ENCODE measurements around the gene CTIF.
A peak's percentile ranks its signal among the peaks of the same experiment; 100 is the strongest.

The CTIF gene

GRCh38 chr18:48815581-48816324, 276.9 kb downstream of the CTIF start:
- H3K27ac ChIP-seq (ENCODE audit: poor library complexity, severe bottlenecking): no peak overlapping the region

GRCh38 chr18:48816554-48816953, 277.7 kb downstream of the CTIF start:
- H3K4me1 ChIP-seq (ENCODE audit: insufficient read depth, poor library complexity, severe bottlenecking): peaks cover 10% of the 10 kb centered on the region
- peaks cover 6% of the 10 kb centered on the region; the same call in 1 of the 2 replicates for H3K36me3 ChIP-seq (ENCODE audit: low read depth)
- ATAC-seq (ENCODE audit: low read depth) (no peak), DNase-seq (ENCODE audit: low spot score) (no peak)
- H3K27me3 ChIP-seq (ENCODE audit: insufficient read depth, poor library complexity, severe bottlenecking): no peaks in the 10 kb centered on the region
- no peak for TF ChIP-seq CTCF (IDR thresholded peaks at IDR 0.05; ENCODE audit: poor library complexity, severe bottlenecking)
- no peak overlapping the region for H3K27ac ChIP-seq (ENCODE audit: poor library complexity, severe bottlenecking)
- no peaks in the 10 kb centered on the region for H3K9me3 ChIP-seq (ENCODE audit: severe bottlenecking)
- H3K4me3 ChIP-seq (ENCODE audit: severe bottlenecking): no peak overlapping the region

More at GRCh38 chr18:48815581-48816324, 276.9 kb downstream of the CTIF start:
- DNase-seq (ENCODE audit: low spot score) (peak; percentile 11), ATAC-seq (ENCODE audit: low read depth) (no peak)
- no peak overlapping the region for H3K4me3 ChIP-seq (ENCODE audit: severe bottlenecking)
- no peaks in the 10 kb centered on the region for H3K27me3 ChIP-seq (ENCODE audit: insufficient read depth, poor library complexity, severe bottlenecking)
- peaks cover 10% of the 10 kb centered on the region for H3K4me1 ChIP-seq (ENCODE audit: insufficient read depth, poor library complexity, severe bottlenecking)
- H3K36me3 ChIP-seq (ENCODE audit: low read depth): peaks cover 6% of the 10 kb centered on the region; the same call in 1 of the 2 replicates
- no peaks in the 10 kb centered on the region for H3K9me3 ChIP-seq (ENCODE audit: severe bottlenecking)
- no peak for TF ChIP-seq CTCF (IDR thresholded peaks at IDR 0.05; ENCODE audit: poor library complexity, severe bottlenecking)

GRCh38 chr18:48817021-48817461, 278.2 kb downstream of the CTIF start:
- no peak for TF ChIP-seq CTCF (IDR thresholded peaks at IDR 0.05; ENCODE audit: poor library complexity, severe bottlenecking)
- DNase-seq (ENCODE audit: low spot score): peak; percentile 25
- no peak for ATAC-seq (ENCODE audit: low read depth)
- Histone ChIP-seq H3K9me3 (ENCODE audit: severe bottlenecking) (no peaks in the 10 kb centered on the region), H3K27me3 (ENCODE audit: insufficient read depth, poor library complexity, severe bottlenecking) (no peaks in the 10 kb centered on the region), H3K4me3 (ENCODE audit: severe bottlenecking) (no peak overlapping the region), H3K27ac (ENCODE audit: poor library complexity, severe bottlenecking) (no peak overlapping the region), H3K4me1 (ENCODE audit: insufficient read depth, poor library complexity, severe bottlenecking) (peaks cover 10% of the 10 kb centered on the region), H3K36me3 (ENCODE audit: low read depth) (peaks cover 8% of the 10 kb centered on the region; the same call in 1 of the 2 replicates)

- ATAC-seq (ENCODE audit: low read depth): no peak
- peaks cover under 1% of the 10 kb centered on the region for H3K9me3 ChIP-seq (ENCODE audit: severe bottlenecking)
- H3K36me3 ChIP-seq (ENCODE audit: low read depth): peaks cover 14% of the 10 kb centered on the region
- H3K4me3 ChIP-seq (ENCODE audit: severe bottlenecking): no peak overlapping the region
- TF ChIP-seq CTCF (IDR thresholded peaks at IDR 0.05; ENCODE audit: poor library complexity, severe bottlenecking): no peak
- H3K27me3 ChIP-seq (ENCODE audit: insufficient read depth, poor library complexity, severe bottlenecking): no peaks in the 10 kb centered on the region
- no peak overlapping the region for H3K27ac ChIP-seq (ENCODE audit: poor library complexity, severe bottlenecking)
- H3K4me1 ChIP-seq (ENCODE audit: insufficient read depth, poor library complexity, severe bottlenecking): peaks cover 8% of the 10 kb centered on the region
- DNase-seq (ENCODE audit: low spot score): peak; percentile 41
Measured at GRCh38 chr18:48818329-48819254, 279.8 kb downstream of the CTIF start.
